H1 (cell line): ENCODE data around the gene ZBTB34. TPM values are rescaled to one million over a fixed set of nuclear protein-coding genes. Genes with fewer than 3 reads are reported as not detected.

Experiments
- CTCF ChIA-PET: fragments of 300-600 bp; sonication (Branson Sonifier 250); formaldehyde crosslinking; loops from one replicate; lab custom pipeline; 2021; ENCODE audit not compliant: partially characterized antibody; lab: Charles Lee
- POLR2A ChIA-PET: fragments of 300-600 bp; sonication (Branson Sonifier 250); formaldehyde crosslinking; loops from one replicate; lab custom pipeline; 2021; ENCODE audit warnings: inconsistent platforms; ENCODE audit not compliant: partially characterized antibody; lab: Charles Lee
- DNase-seq, 2 experiments: peaks; one replicate each; pipeline versions ENCODE4 v3.0.0 to v3.0.0-alpha.2; 2010 to 2022; ENCODE audit warnings: low spot score in 2 of 2, low read depth in 1 of 2, mixed read lengths in 1 of 2
- FAIRE-seq: peaks from 2 replicates; lab custom pipeline; 2011; peaks lifted over from hg19 to GRCh38; lab: Jason Lieb, UNC
- H2AFZ ChIP-seq: 2 replicates; pipeline ENCODE4 v1.8.1; 2012; ENCODE audit warnings: low read length, inconsistent platforms
- H2AK5ac ChIP-seq: 2 replicates; pipeline ENCODE4 v1.6.1; 2013; ENCODE audit warnings: low read depth, low read length
- H2BK120ac ChIP-seq: replicated peaks from 2 replicates; pipeline ENCODE3; 2013; ENCODE audit warnings: low read depth, low read length, inconsistent platforms
- H2BK12ac ChIP-seq: 2 replicates; pipeline ENCODE4 v1.6.1; 2013; ENCODE audit warnings: low read depth, low read length
- H2BK15ac ChIP-seq: 2 replicates; pipeline ENCODE4 v1.6.1; 2013; ENCODE audit warnings: low read length
- H2BK20ac ChIP-seq: 2 replicates; pipeline ENCODE4 v1.6.1; 2013; ENCODE audit warnings: low read length
- H2BK5ac ChIP-seq: 2 replicates; pipeline ENCODE4 v1.6.1; 2013; ENCODE audit warnings: low read depth, low read length
- H3K14ac ChIP-seq: 2 replicates; pipeline ENCODE4 v1.6.1; 2013; ENCODE audit warnings: inconsistent platforms; ENCODE audit not compliant: insufficient read length
- H3K18ac ChIP-seq: 2 replicates; pipeline ENCODE4 v1.6.1; 2013; ENCODE audit warnings: low read length; ENCODE audit errors: extremely low read depth
- H3K23ac ChIP-seq: 2 replicates; pipeline ENCODE4 v1.6.1; 2013; ENCODE audit warnings: inconsistent platforms; ENCODE audit not compliant: insufficient read length
- H3K23me2 ChIP-seq: 2 replicates; pipeline ENCODE4 v1.6.1; 2013; ENCODE audit warnings: low read depth, low read length
- H3K27ac ChIP-seq: 2 replicates; pipeline ENCODE4 v1.6.1; 2011; ENCODE audit warnings: low read depth, low read length, inconsistent platforms
- H3K27me3 ChIP-seq, 4 experiments: replicated peaks in 1 of 4; 1 replicate in 1 of 4; 2 replicates in 3 of 4; pipeline versions ENCODE4 v1.6.1 to v1.8.1; 2011 to 2013; ENCODE audit warnings: low read length in 3 of 4, mild to moderate bottlenecking in 3 of 4, inconsistent platforms in 2 of 4, mixed read lengths in 2 of 4, moderate library complexity in 1 of 4; ENCODE audit not compliant: control insufficient read depth in 3 of 4, insufficient read depth in 3 of 4; ENCODE audit errors: extremely low read depth in 1 of 4
- H3K36me3 ChIP-seq, 4 experiments: 2 replicates each; pipeline versions ENCODE4 v1.6.1 to v1.8.1; 2011 to 2013; ENCODE audit warnings: mild to moderate bottlenecking in 4 of 4, low read length in 3 of 4, moderate library complexity in 2 of 4, control low read depth in 1 of 4, inconsistent platforms in 1 of 4; ENCODE audit not compliant: insufficient read depth in 4 of 4, control insufficient read depth in 2 of 4
- H3K4ac ChIP-seq: replicated peaks from 2 replicates; pipeline ENCODE3; 2013; ENCODE audit warnings: low read length, low read depth, mixed read lengths, inconsistent platforms; ENCODE audit not compliant: insufficient read length
- H3K4me1 ChIP-seq, 4 experiments: replicated peaks in 1 of 4; 1 replicate in 1 of 4; 2 replicates in 3 of 4; pipeline versions ENCODE4 v1.6.1 to v1.8.1; 2011 to 2013; ENCODE audit warnings: low read length in 3 of 4, inconsistent platforms in 2 of 4, mixed read lengths in 1 of 4; ENCODE audit not compliant: insufficient read depth in 4 of 4, control insufficient read depth in 3 of 4
- H3K4me2 ChIP-seq, 2 experiments: 2 replicates each; pipeline versions ENCODE4 v1.6.1 to v1.8.1; 2011 to 2013; ENCODE audit warnings: low read depth in 2 of 2, low read length in 2 of 2, control low read depth in 1 of 2, inconsistent platforms in 1 of 2, mild to moderate bottlenecking in 1 of 2; ENCODE audit not compliant: insufficient read depth in 1 of 2
- H3K4me3 ChIP-seq, 4 experiments: fragments of 200-600, 300-600 bp in 1 of 4; sonication (generic), shearing (Covaris generic), sonication (Bioruptor Twin) in 1 of 4; 2 replicates each; pipeline versions ENCODE4 v1.5.1 to v1.8.1; 2011 to 2016; ENCODE audit warnings: low read length in 4 of 4, low read depth in 3 of 4, control low read depth in 2 of 4, inconsistent platforms in 2 of 4, mild to moderate bottlenecking in 2 of 4, mixed read lengths in 1 of 4, moderate library complexity in 1 of 4; ENCODE audit not compliant: insufficient read depth in 2 of 4; ENCODE audit errors: extremely low read depth in 1 of 4
- H3K56ac ChIP-seq: replicated peaks from 2 replicates; pipeline ENCODE3; 2013; ENCODE audit warnings: low read depth, mild to moderate bottlenecking, mixed read lengths, low read length, inconsistent platforms; ENCODE audit not compliant: insufficient read length
- H3K79me1 ChIP-seq: 2 replicates; pipeline ENCODE4 v1.6.1; 2013; ENCODE audit warnings: low read depth, low read length, control low read depth
- H3K79me2 ChIP-seq, 2 experiments: 2 replicates each; pipeline versions ENCODE4 v1.6.1 to v1.8.1; 2012 to 2013; ENCODE audit warnings: low read length in 2 of 2, mild to moderate bottlenecking in 2 of 2, inconsistent platforms in 1 of 2; ENCODE audit not compliant: insufficient read depth in 2 of 2, control insufficient read depth in 1 of 2
- H3K9ac ChIP-seq, 4 experiments: replicated peaks in 1 of 4; 1 replicate in 1 of 4; 2 replicates in 3 of 4; pipeline versions ENCODE4 v1.6.1 to v1.8.1; 2011 to 2013; ENCODE audit warnings: low read depth in 3 of 4, low read length in 3 of 4, control low read depth in 2 of 4, mild to moderate bottlenecking in 2 of 4, moderate library complexity in 2 of 4, inconsistent platforms in 1 of 4; ENCODE audit errors: extremely low read depth in 1 of 4
- H3K9me3 ChIP-seq, 2 experiments: 2 replicates each; pipeline versions ENCODE4 v1.6.1 to v1.8.1; 2012 to 2013; ENCODE audit warnings: mild to moderate bottlenecking in 2 of 2, moderate library complexity in 2 of 2, control low read depth in 1 of 2, inconsistent platforms in 1 of 2, low read depth in 1 of 2, low read length in 1 of 2, mixed read lengths in 1 of 2; ENCODE audit not compliant: insufficient read depth in 2 of 2
- H4K20me1 ChIP-seq, 2 experiments: replicated peaks in 1 of 2; 2 replicates each; pipeline versions ENCODE3 to v1.8.1; 2011 to 2013; ENCODE audit warnings: inconsistent platforms in 2 of 2, low read length in 2 of 2, mild to moderate bottlenecking in 1 of 2; ENCODE audit not compliant: insufficient read depth in 2 of 2, control insufficient read depth in 1 of 2
- H4K5ac ChIP-seq: 2 replicates; pipeline ENCODE4 v1.6.1; 2013; ENCODE audit warnings: low read length, low read depth, mixed read lengths, inconsistent platforms; ENCODE audit not compliant: insufficient read length
- H4K8ac ChIP-seq: 2 replicates; pipeline ENCODE4 v1.8.0; 2013; ENCODE audit warnings: mild to moderate bottlenecking, moderate library complexity, low read length, inconsistent platforms; ENCODE audit not compliant: insufficient read depth; ENCODE audit errors: extremely low read depth
- H4K91ac ChIP-seq: replicated peaks from 2 replicates; pipeline ENCODE3; 2013; ENCODE audit warnings: low read length, mixed read lengths, inconsistent platforms; ENCODE audit not compliant: insufficient read length
- RXRA ChIP-seq: IDR thresholded peaks from 2 replicates; pipeline ENCODE4 v1.6.1; 2011; ENCODE audit warnings: low read depth, mild to moderate bottlenecking, low read length, moderate library complexity; ENCODE audit not compliant: insufficient read depth
- SUZ12 ChIP-seq: fragments of 200-600 bp; sonication (generic); IDR thresholded peaks from 2 replicates; pipeline ENCODE4 v1.6.1; 2012; ENCODE audit warnings: mild to moderate bottlenecking, inconsistent platforms, low read length, moderate library complexity, mixed read lengths
- TEAD4 ChIP-seq: IDR thresholded peaks from 2 replicates; pipeline ENCODE4 v1.6.1; 2012; ENCODE audit warnings: low read depth, low read length, inconsistent platforms, mixed read lengths
- WGBS, 2 experiments: shearing (Covaris generic) in 1 of 2; methylation state at CpG; one replicate each; pipeline versions ENCODE4 v1.1.6 to v1.1.7; 2013 to 2015; ENCODE audit warnings: low lambda C conversion rate in 2 of 2, mixed read lengths in 2 of 2, inconsistent platforms in 1 of 2, low coverage in 1 of 2, missing lambda C conversion rate in 1 of 2; ENCODE audit not compliant: insufficient replicate concordance in 2 of 2, insufficient coverage in 1 of 2, insufficient read length in 1 of 2; ENCODE audit errors: extremely low coverage in 1 of 2, missing lambda C conversion rate in 1 of 2; 5-methylcytosine and 5-hydroxymethylcytosine counted together
- polyA plus RNA-seq, 7 experiments: library from polyadenylated mRNA; depleted of rRNA in 3 of 7; stranded (reverse) in 5 of 7; unstranded in 2 of 7; fragments of >200 nt in 5 of 7; fragments of 200-250 nt in 2 of 7; gene quantifications; 1 replicate in 5 of 7; 2 replicates in 1 of 7; 4 replicates in 1 of 7; pipeline versions ENCODE4 v1.2.1 to v1.2.3, GENCODE V29; 2011 to 2013; ENCODE audit warnings: missing spikeins in 2 of 7, mixed read lengths in 2 of 7
- total RNA-seq: library from RNA; stranded (reverse); fragmentation: NEBNext Ultra II Directional; extraction: Animal tissue kit (Norgen Biotek cat#: 25700); gene quantifications from 2 replicates; pipeline ENCODE4 v1.2.1, GENCODE V29; 2021

The ZBTB34 gene
- total and polyA plus RNA-seq, 2 of the 8 experiments (the other 6 are each of a cell fraction or from before 2014, with no cell fraction given): 8.2 to 15.9 TPM

DNA sequence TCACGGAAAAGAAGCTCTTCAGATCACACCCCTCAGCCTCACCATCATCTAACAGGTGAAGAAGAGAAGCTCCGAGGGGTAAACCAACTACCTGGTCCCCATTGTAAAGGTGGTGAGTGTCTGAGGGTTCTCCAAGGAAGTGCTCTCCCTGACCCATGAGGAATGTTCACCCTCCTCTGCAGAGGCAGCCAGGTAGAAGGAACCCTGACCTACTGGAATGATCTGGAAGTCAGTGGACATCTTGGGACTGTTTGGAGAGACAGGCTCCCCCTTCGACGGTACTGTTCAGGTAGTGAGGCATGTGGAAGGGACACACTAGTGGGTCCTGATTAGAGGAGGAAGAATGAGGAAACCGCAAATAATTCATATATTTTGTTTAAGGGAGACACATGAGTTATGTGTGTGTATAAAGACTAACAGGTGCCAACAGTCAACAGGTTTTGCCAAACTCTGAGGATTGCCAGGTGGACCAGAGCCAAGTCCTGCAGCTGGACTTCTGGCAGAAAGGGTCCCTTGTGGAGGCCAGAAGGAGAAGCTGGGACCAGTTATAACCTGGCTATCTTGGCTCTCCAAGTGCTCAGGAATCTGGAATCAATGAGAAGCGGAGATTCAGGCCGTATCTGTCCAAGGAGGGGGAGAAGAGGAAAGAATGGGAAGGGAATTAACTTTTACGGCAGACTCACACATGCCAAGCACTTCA is 3.0 kb upstream of the ZBTB34 start:
- 89% methylated on average over 8 of the region's 8 CpGs; no CpG with 5 or more reads in 1 of the 2 experiments for WGBS, 2 experiments
- Histone ChIP-seq H2BK120ac (no peak overlapping the region), H3K18ac (no peak overlapping the region), H3K9ac (no peak overlapping the region), H3K9me3 (no peaks in the 10 kb centered on the region), H3K4me2 (no peak overlapping the region), H2BK12ac (no peak overlapping the region), H3K36me3 (no peaks in the 10 kb centered on the region), H3K79me1 (0 out of 2 replicates have a peak, but pooled peaks cover 2% of the 10 kb centered on the region), H2BK15ac (no peak overlapping the region), H4K5ac (no peak overlapping the region), H4K20me1 (peaks cover 0 to 6% of the 10 kb centered on the region in 2 experiments), H2BK20ac (no peak overlapping the region), H3K79me2 (peaks cover 6 to 9% of the 10 kb centered on the region in 2 experiments), H2AFZ (no peak overlapping the region), H2AK5ac (no peak overlapping the region), H3K27ac (no peak overlapping the region), H3K4me1 (peaks cover 5 to 12% (median 6%) of the 10 kb centered on the region in 4 experiments; a peak in 6 of 7 replicates), H3K14ac (no peak overlapping the region), H3K27me3 (no peaks in the 10 kb centered on the region; a peak in 3 of 7 replicates), H3K23me2 (peaks cover 4% of the 10 kb centered on the region; the same call in 1 of the 2 replicates), H4K91ac (no peak overlapping the region), H2BK5ac (no peak overlapping the region), H3K23ac (no peak overlapping the region), H4K8ac (no peak overlapping the region), H3K4me3 (no peak overlapping the region), H3K56ac (no peak overlapping the region), H3K4ac (no peak overlapping the region)
- TF ChIP-seq RXRA (no peak), TEAD4 (no peak), SUZ12 (no peak)
- ChIA-PET CTCF (interaction anchor here (1.2 kb wide), 1 partner anchor 357 kb away, joined by 3 read pairs; no protein-coding TSS in a partner anchor), POLR2A (interaction anchor here (0.5 to 0.6 kb wide), 2 partner anchors 46 to 68 kb away, joined by 3 read pairs; no protein-coding TSS in a partner anchor)
- FAIRE-seq (no peak), DNase-seq (no peak)
